Spleen (tissue), 11 donors: ENCODE measurements around the gene DYNC1LI1. TPM values are rescaled to one million over a fixed set of nuclear protein-coding genes. Genes with fewer than 3 reads are reported as not detected.

Source experiments
- DNase-seq: peaks from one replicate; pipeline ENCODE4 v3.0.0-alpha.2; 2020
- H3K27ac ChIP-seq, 8 donors: fragments of 200-600 bp; sonication (generic) in 7 of 8; 1 replicate in 4 of 8; 2 replicates in 4 of 8; pipeline versions ENCODE4 v1.5.0 to v1.8.0; 2016 to 2021; ENCODE audit warnings: inconsistent platforms in 4 of 8, mild to moderate bottlenecking in 4 of 8, moderate library complexity in 1 of 8
- H3K27me3 ChIP-seq, 7 donors: fragments of 200-600 bp; sonication (generic) in 6 of 7; replicated peaks in 1 of 7; 1 replicate in 4 of 7; 2 replicates in 3 of 7; pipeline versions ENCODE4 v1.5.0 to v1.8.0; 2016 to 2021; ENCODE audit warnings: inconsistent platforms in 3 of 7, mild to moderate bottlenecking in 1 of 7
- H3K36me3 ChIP-seq, 6 donors: fragments of 200-600 bp; sonication (generic) in 5 of 6; 1 replicate in 4 of 6; 2 replicates in 2 of 6; pipeline versions ENCODE4 v1.5.0 to v1.8.0; 2016 to 2021; ENCODE audit warnings: inconsistent platforms in 2 of 6
- H3K4me1 ChIP-seq, 6 donors: fragments of 200-600 bp; sonication (generic) in 5 of 6; 1 replicate in 3 of 6; 2 replicates in 3 of 6; pipeline versions ENCODE4 v1.5.0 to v1.8.0; 2016 to 2021; ENCODE audit warnings: inconsistent platforms in 3 of 6
- H3K4me3 ChIP-seq, 8 donors: fragments of 200-600 bp; sonication (generic) in 7 of 8; 1 replicate in 4 of 8; 2 replicates in 4 of 8; pipeline versions ENCODE4 v1.5.0 to v1.8.0; 2016 to 2021; ENCODE audit warnings: inconsistent platforms in 4 of 8, mild to moderate bottlenecking in 4 of 8, moderate library complexity in 2 of 8
- H3K9me3 ChIP-seq, 8 donors: fragments of 200-600 bp; sonication (generic) in 7 of 8; 1 replicate in 4 of 8; 2 replicates in 4 of 8; pipeline versions ENCODE4 v1.5.0 to v1.8.0; 2016 to 2021; ENCODE audit warnings: inconsistent platforms in 4 of 8
- CTCF ChIP-seq, 11 experiments: fragments of 200-600 bp in 7 of 11; fragments of 450-650 bp in 4 of 11; sonication (generic) in 4 of 11; IDR thresholded peaks in 8 of 11; conservative IDR thresholded peaks in 3 of 11; 1 replicate in 7 of 11; 2 replicates in 4 of 11; pipeline versions ENCODE4 v1.4.0 to v1.8.0; 2016 to 2021; ENCODE audit warnings: antibody characterized with exemption in 11 of 11, inconsistent platforms in 4 of 11, mild to moderate bottlenecking in 1 of 11
- POLR2A ChIP-seq, 3 donors: fragments of 450-650 bp; IDR thresholded peaks; one replicate each; pipeline ENCODE4 v1.5.1; 2017; ENCODE audit warnings: antibody characterized with exemption in 3 of 3, mild to moderate bottlenecking in 1 of 3
- POLR2AphosphoS5 ChIP-seq, 3 donors: sonication (generic); formaldehyde crosslinking; IDR thresholded peaks; one replicate each; pipeline ENCODE4 v1.5.1; 2017; ENCODE audit warnings: antibody characterized with exemption in 3 of 3
- WGBS, 5 donors: extraction: QIAGEN DNeasy Blood & Tissue Kit in 3 of 5; methylation state at CpG; one replicate each; pipeline versions ENCODE4 v1.1.5 to v1.1.7; 2013 to 2018; 5-methylcytosine and 5-hydroxymethylcytosine counted together
- intact Hi-C: fragments of 100-400 bp; cut with DNase I; formaldehyde crosslinking; loops from one replicate; pipeline ENCODE4 v1.15.0; 2023; ENCODE audit warnings: low total_unique reads
- polyA plus RNA-seq, 3 donors: library from polyadenylated mRNA; stranded (reverse); fragments of 200-250 nt; gene quantifications; one replicate each; pipeline ENCODE4 v1.2.1, GENCODE V29; 2013
- total RNA-seq, 7 donors: library from RNA; depleted of rRNA in 3 of 7; stranded (reverse); fragments of >200 nt in 3 of 7; fragmentation: NEBNext Ultra II Directional in 4 of 7; extraction: Animal tissue kit (Norgen Biotek cat#: 25700) in 4 of 7; gene quantifications; one replicate each; pipeline versions ENCODE4 v1.1.0 to v1.2.1, GENCODE V29; 2016 to 2021
- donor health status: healthy with polysubstance abuse.
- donor health status: DM: no; HTN: no; CAD: no; lungs with moderate emphysema.
- donor health status: DM: no; HTN: no; CAD: no.
- donor health status: Bipolar disorder and iron deficiency.
- donor health status: healthy.
- donor health status: DM: no; HTN: no; CAD: no.
- donor health status: DM: yes; HTN: yes; CAD: no.

Gene DYNC1LI1
- total and polyA plus RNA-seq, 10 donors, result 13.3 to 46.4 (median 36.1) TPM

- no peaks in the 10 kb centered on the region for H3K27me3 ChIP-seq
- no peaks in the 10 kb centered on the region for H3K36me3 ChIP-seq
- H3K27ac ChIP-seq, result peak overlapping the region; percentile 10 to 80 (median 64)
- H3K4me3 ChIP-seq, result peak overlapping the region in 2 of 8 donors; percentile 5 to 48
- DNase-seq, result no peak
- H3K9me3 ChIP-seq, result peaks cover 0 to 7% (median 0%) of the 10 kb centered on the region in 8 donors
- no peak for TF ChIP-seq POLR2AphosphoS5 (IDR thresholded peaks at IDR 0.05)
- no peak for TF ChIP-seq POLR2A (IDR thresholded peaks at IDR 0.05)
- peak in 1 of 11 experiments; percentile 7 for TF ChIP-seq CTCF (IDR thresholded peaks at IDR 0.05 in 8 of 11, conservative IDR thresholded peaks at IDR 0.05 in 3 of 11)
- intact Hi-C loops, result no loop called here
- WGBS, 5 donors, result 18 to 27% (median 22%) methylated on average over 9 of the region's 9 CpGs
- peaks cover 8 to 39% (median 19%) of the 10 kb centered on the region in 6 donors for H3K4me1 ChIP-seq
Measured at GRCh38 chr3:32577581-32578556, 7.2 kb upstream of the DYNC1LI1 start.

- Histone ChIP-seq H3K4me3 (peak overlapping the region in 2 of 8 donors; percentile 5 to 48), H3K36me3 (no peaks in the 10 kb centered on the region), H3K9me3 (peaks cover 0 to 7% (median 0%) of the 10 kb centered on the region in 8 donors), H3K27ac (peak overlapping the region; percentile 10 to 80 (median 64)), H3K27me3 (no peaks in the 10 kb centered on the region), H3K4me1 (peaks cover 8 to 46% (median 22%) of the 10 kb centered on the region in 6 donors)
- no peak for TF ChIP-seq CTCF (IDR thresholded peaks at IDR 0.05 in 8 of 11, conservative IDR thresholded peaks at IDR 0.05 in 3 of 11)
- TF ChIP-seq POLR2AphosphoS5 (IDR thresholded peaks at IDR 0.05), result no peak
- WGBS, 5 donors, result 57 to 66% (median 60%) methylated on average over 2 of the region's 2 CpGs
- intact Hi-C loops, result no loop called here
- no peak for DNase-seq
Measured at GRCh38 chr3:32577174-32577573, 6.5 kb upstream of the DYNC1LI1 start.

- peaks cover 0 to 7% (median 0%) of the 10 kb centered on the region in 8 donors for H3K9me3 ChIP-seq
- 82 to 90% (median 86%) methylated on average over 2 of the region's 2 CpGs for WGBS, 5 donors
- peaks cover 12 to 60% (median 33%) of the 10 kb centered on the region in 6 donors for H3K4me1 ChIP-seq
- no peak overlapping the region for H3K27ac ChIP-seq
- TF ChIP-seq POLR2AphosphoS5 (IDR thresholded peaks at IDR 0.05) (no peak), POLR2A (IDR thresholded peaks at IDR 0.05) (no peak), CTCF (IDR thresholded peaks at IDR 0.05 in 8 of 11, conservative IDR thresholded peaks at IDR 0.05 in 3 of 11) (no peak)
- no peaks in the 10 kb centered on the region for H3K27me3 ChIP-seq
- no peak overlapping the region for H3K4me3 ChIP-seq
- intact Hi-C loops, result no loop called here
- DNase-seq, result no peak
- no peaks in the 10 kb centered on the region for H3K36me3 ChIP-seq
Measured at GRCh38 chr3:32575451-32576113, 4.9 kb upstream of the DYNC1LI1 start.

- WGBS, 5 donors, result 1 to 5% (median 3%) methylated on average over 8 to 14 of the region's 14 CpGs
- intact Hi-C loops, result no loop called here
- no peak for TF ChIP-seq CTCF (IDR thresholded peaks at IDR 0.05 in 8 of 11, conservative IDR thresholded peaks at IDR 0.05 in 3 of 11)
- TF ChIP-seq POLR2AphosphoS5 (IDR thresholded peaks at IDR 0.05), result no peak
- TF ChIP-seq POLR2A (IDR thresholded peaks at IDR 0.05), result no peak
- H3K27me3 ChIP-seq, result no peaks in the 10 kb centered on the region
- H3K9me3 ChIP-seq, result no peaks in the 10 kb centered on the region
- peaks cover 0 to 5% (median under 1%) of the 10 kb centered on the region in 6 donors for H3K36me3 ChIP-seq
- DNase-seq, result no peak
- peaks cover 5 to 64% (median 36%) of the 10 kb centered on the region in 6 donors for H3K4me1 ChIP-seq
- peak overlapping the region; percentile 97 to 99 (median 98) for H3K27ac ChIP-seq
- peak overlapping the region; percentile 84 to 99 (median 96) for H3K4me3 ChIP-seq
Measured at GRCh38 chr3:32571192-32571485, 481 bp upstream of the DYNC1LI1 start.
